Activated CD4-positive, alpha-beta T cell treated with anti-CD3 and anti-CD28 coated beads for 4 hours (primary cell): Measurements from ENCODE around the gene PTPN18.
A peak's percentile ranks its signal among the peaks of the same experiment; 100 is the strongest.
"Not testable (repeated sequence)": the region's sequence is repeated elsewhere in the genome, so short reads cannot be mapped to it uniquely, and the experiment has no call there.

Source experiments
- DNase-seq, 2 donors: peaks; one replicate each; pipeline ENCODE4 v3.0.0-alpha.2; 2020

The PTPN18 gene, protein sequence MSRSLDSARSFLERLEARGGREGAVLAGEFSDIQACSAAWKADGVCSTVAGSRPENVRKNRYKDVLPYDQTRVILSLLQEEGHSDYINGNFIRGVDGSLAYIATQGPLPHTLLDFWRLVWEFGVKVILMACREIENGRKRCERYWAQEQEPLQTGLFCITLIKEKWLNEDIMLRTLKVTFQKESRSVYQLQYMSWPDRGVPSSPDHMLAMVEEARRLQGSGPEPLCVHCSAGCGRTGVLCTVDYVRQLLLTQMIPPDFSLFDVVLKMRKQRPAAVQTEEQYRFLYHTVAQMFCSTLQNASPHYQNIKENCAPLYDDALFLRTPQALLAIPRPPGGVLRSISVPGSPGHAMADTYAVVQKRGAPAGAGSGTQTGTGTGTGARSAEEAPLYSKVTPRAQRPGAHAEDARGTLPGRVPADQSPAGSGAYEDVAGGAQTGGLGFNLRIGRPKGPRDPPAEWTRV

DNA sequence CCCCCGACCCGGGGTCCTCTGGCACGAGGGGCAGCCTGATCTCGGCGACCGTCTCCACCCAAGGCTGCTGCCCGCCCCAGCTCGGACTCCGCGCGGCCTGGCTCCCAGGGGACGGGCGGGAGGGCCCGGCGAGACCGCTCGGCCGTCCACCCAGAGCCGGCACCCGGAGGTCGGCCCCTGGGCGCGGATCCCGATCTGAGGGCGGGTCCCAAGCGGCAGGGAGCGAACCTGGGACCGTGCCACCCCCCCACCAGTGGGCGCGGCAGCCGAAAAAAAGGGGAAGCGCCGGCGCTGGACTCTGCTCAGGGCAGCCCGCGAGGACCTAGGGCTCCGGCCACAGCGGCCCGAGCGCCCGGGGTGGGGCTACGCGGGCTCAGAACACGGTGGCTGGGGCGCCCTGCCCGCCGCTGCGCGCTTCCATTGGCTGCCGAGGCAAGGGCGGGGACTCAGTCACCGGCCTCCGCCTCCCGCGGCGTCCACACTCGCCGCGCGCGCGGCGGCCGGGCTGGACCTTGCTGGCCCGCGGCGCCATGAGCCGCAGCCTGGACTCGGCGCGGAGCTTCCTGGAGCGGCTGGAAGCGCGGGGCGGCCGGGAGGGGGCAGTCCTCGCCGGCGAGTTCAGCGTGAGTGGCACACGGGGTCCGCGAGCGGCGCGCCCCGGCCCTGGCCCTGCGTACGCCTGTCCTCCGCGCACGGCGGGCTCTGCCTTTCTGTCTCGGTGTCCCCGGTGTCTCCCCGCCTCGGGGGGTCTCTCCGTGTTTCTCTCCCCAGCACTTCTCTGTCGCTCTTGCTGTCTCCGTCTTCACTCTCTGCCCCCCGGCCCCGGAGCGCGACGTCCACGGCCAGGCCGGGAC lies at the start of gene PTPN18:
Gene PTPN18, plus strand, starts transcription at position 479 of the 854 bp plus-strand sequence. Its CDS starts 52 bp downstream, at position 531.
- peak; percentile 52 to 55 for DNase-seq

DNA sequence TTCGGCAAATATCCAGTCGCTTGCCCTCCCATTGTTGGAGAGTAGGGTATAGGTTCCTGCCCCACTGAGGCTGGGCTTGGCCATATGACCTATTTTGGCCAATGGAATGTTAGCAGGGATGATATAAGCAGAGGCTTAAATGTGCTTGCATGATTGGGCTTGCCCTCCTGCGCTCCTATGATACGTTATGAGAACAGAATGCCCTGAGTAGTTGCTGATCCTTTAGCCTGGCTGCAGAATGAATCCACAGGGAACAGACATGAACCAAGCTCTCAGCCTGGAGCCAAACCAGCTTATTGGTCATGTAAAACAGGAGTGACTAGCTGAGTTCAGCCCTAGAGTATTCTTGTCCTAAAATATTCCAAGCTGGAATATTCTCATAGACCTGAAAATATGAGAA lies 48.0 kb upstream of the PTPN18 start:
- DNase-seq = no peak

DNA sequence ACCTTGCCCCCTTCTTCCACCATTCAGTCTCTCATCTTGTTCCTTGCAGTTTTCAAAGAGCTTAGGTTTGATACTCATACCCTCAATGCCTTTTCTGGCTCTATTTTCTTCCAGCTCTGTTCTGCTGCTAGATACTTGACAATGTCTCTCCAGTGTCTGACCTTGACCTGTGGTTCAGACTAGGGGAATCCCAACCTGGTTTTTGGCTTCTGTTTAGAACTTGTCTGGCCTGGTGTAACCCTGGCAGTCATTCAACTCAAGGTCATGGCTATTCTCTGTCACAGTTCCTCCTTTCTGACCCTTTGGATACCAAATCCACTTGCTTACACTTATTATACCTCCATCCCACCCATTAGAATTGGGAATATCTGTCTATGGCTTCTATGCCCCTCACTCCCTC lies 45.0 kb upstream of the PTPN18 start:
- no peak for DNase-seq

DNA sequence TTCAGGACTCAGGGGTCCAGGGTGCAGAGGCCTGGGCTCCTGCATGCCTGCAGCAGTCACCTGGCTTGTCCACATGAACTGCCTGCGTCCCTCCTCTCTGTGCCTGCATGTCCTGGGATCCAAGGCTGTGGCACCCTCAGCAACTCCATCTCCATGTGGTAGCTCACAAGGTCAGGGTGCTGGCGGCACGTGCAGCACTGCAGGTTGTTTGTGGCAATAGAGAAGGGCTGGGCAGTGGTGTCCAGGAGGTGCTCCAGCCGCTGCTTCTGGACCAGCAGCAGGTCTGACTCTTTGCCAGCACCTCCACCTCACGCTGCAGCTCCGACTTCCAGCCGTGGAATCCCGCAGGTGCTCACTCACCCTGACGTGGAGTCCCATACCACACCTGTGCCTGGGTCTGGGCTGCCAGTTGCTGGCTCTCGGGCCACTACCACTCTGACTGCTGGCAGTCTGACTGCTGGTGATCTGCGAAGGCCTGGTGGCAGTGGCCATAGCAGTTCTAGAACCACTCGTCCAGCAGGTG lies 42.0 kb upstream of the PTPN18 start:
- DNase-seq = no peak

DNA sequence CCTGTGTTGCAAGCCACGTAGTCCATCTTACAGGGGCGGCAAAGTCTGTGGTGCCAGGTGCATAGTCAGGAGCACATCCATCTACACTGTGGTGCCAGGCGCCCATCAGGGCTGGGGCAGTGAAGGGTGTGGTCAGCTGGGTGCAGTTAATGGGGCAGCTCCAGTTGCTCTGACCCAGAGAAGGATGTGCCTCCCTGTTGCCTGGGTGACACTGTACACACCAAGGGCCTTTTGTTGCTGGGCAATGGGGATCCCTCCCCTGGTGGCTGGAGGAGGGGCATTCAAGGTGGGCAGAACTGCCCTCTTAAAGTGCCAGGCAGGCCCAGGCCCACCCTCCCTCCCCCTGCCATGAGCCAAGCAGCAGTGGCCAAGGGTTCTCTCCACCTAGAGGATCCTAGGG lies 41.5 kb upstream of the PTPN18 start:
- no peak for DNase-seq

DNA sequence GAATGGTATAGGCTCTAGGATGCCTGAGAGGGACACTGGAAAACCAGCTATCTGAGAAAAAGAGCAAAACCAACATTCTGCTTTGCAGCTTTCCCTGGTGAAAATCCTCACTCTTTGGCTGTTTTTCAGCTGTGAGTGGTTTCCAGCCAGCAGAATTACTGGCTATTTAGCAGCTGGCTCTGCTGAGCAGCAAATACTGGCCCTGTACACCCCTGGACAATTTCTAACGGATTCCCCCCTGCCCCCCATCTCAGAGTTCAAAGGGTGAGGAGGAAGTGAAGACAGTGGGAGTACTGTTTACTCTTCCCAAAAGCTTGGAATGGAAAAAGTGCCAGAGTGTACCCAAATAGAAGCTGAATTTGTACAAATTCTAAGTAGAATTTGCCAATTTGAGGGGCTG lies 39.3 kb upstream of the PTPN18 start:
- DNase-seq = no peak

DNA sequence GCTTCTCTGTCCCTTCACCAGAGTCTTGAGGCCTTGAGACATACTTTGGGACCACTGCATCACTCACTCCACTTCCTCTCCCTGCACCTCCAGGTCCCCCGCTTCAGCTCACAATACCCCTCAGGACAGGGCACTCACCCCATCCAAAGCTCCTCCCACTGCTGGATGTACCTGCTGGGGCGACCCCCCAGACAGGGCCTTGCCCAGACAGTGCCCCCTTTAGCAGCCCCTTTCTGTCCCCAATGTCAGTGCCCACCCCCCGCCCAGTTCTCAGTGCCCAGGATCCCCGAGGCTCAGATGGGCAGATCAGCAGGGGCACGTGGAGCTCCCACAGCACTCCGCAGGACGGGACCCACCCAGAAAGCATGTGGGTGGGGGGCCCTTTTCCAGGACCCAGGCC lies 37.0 kb upstream of the PTPN18 start:
- DNase-seq = no peak

DNA sequence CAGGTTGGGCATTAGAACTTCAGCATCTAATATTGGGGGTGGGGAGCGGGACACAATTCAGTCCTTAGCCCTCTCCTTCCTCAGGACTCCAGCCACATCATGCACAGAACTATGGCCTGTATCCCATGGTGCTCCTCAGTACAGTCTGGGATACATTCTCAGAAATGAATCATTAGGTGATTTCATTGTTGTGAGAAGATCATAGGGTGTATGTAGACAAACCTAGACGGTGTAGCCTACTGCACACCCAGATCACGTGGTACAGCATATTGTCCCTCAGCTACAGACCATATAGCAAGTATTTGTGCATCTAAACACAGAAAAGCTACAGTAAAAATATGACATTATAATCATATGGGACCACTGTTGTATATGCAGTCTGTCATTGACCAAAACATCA lies 36.3 kb upstream of the PTPN18 start:
- no peak for DNase-seq

DNA sequence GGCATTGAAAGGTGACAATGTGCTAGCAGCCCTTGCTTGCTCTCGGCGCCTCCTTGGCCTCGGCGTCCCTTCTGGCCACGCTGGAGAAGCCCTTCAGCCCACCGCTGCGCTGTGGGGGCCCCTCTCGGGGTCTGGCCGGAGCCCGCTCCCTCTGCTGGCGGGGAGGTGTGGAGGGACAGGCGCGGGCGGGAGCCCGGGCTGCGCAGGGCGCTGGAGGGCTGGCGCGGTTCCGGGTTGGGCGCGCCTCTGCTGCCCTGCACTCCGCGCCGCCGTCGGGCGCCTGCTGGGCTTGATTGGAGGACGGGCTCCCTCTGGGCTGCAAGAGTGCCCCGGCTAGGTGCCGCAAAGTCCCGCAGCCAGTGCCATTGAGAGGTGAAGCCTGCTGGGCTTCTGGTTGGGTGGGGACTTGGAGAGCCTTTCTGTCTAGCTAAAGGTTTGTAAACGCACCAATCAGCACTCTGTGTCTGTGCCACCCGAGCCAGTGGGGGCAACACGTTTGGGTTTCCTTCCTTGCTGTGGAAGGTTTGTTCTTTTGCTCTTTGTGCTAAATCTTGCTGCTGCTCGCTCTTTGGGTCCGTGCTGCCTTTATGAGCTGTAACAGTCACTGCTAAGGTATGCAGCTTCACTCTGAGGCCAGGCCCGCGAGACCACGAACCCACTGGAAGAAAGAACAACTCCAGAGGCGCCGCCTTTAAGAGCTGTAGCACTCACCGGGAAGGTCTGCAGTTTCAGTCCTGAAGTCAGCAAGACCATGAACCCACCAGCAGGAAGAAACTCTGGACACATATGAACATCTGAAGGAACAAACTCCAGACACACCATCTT lies 27.9 kb upstream of the PTPN18 start:
- no peak for DNase-seq

DNA sequence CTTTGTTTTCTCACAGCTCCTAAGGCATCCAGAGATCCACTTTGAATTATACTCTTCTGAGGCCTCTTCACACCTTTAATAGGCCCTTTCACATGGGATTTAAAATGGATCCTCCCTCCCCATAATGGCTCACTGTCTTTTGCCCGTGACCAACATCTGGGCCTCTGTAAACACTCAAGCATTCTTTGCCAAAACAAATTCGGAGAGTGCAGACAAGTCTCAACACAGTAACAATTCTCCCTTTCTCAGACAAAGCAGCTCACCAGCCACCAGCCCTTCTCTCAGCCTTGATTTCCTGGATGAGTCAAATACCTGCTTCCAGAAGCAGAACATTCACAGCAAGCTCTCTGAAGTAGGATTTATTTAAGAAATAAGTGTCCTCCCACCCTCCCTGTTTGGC lies 27.1 kb upstream of the PTPN18 start:
- DNase-seq = no peak

DNA sequence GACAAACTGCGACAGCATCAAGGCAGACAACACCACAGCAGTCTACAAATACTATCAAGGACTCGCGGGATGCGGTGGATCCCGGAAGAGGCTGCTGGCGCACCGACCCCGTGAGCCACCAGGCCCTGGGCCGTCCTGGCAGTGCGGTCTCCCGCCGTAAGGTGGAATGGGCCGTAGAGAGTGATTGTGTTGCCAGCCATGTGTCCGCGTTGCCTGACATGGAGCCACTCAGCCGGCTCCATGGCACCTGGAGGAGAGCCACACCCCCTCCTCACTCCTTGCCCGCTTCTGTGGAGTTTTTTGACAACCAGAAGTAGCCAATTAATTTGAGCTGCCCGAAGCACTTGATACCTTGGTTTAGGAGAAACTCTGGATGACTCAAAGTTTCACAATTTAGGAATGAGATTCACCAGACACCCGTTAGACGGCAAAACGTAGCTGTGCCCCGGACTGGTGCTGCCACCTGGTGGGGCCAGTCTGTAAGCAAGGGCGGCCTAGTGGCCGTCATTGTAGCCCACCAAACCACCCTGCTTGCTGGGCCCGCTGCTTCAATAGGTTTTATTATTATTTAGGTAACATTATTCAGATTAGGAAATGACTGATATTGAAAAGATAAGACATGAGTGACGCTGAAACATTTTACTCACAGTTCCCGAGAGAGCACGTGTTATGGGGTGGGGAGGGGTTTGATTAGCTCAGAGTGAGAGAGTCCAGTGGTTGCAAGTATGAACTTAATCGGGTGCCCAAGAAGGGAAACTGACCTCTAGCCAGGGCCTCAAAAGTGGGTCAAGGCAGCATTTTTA lies 23.4 kb upstream of the PTPN18 start:
- peak; percentile 60 to 61 for DNase-seq

DNA sequence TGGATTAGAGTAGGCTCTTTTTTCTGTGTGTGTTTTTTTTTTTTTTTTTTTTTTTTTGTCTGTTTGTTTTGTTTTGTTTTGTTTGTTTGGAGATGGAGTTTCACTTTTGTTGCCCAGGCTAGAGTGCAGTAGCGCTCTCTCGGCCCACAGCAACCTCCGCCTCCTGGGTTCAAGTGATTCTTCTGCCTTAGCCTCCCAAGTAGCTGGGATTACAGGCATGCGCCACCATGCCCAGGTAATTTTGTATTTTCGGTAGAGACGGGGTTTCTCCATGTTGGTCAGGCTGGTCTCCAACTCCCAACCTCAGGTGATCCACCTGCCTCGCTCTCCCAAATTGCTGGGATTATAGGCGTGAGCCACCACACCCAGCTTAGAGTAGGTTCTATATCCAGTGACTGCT lies 22.6 kb upstream of the PTPN18 start:
- DNase-seq = not testable (repeated sequence)

DNA sequence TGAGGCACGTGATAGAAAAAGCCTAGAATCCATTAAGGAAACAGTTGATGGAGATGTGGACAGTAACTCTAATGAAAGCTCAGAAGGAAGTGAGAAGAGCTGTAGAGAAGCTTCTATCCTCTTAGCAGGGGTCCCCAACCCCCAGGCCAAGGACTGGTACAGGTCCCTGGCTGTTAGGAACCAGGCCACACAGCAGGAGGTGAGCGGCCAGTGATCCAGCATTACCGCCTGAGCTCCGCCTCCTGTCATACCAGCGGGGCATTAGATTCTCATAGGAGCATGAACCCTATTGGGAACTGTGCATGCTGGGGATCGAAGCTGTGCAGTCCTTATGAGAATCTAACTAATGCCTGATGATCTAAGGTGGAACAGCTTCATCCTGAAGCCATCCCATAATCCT lies 21.8 kb upstream of the PTPN18 start:
- no peak for DNase-seq

DNA sequence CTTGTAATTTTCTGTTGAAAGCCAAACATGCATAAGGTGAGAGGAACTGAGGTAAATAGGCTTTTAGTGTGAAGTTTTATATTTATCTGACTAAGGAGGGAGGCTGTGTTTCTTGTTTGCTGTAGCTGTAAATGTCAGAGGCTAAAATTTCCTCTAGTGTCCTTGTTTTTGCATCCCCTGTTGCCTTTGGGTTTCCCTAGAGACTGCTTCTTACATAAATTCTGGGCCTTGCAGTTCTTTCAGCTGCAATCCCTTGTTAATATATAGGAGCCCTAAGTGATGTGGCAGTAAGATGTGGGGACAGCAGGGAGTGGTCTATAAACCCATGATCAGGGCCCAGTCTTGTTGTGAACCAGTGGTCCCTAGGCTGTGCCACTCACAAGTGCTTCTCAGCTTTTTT lies 20.6 kb upstream of the PTPN18 start:
- no peak for DNase-seq

DNA sequence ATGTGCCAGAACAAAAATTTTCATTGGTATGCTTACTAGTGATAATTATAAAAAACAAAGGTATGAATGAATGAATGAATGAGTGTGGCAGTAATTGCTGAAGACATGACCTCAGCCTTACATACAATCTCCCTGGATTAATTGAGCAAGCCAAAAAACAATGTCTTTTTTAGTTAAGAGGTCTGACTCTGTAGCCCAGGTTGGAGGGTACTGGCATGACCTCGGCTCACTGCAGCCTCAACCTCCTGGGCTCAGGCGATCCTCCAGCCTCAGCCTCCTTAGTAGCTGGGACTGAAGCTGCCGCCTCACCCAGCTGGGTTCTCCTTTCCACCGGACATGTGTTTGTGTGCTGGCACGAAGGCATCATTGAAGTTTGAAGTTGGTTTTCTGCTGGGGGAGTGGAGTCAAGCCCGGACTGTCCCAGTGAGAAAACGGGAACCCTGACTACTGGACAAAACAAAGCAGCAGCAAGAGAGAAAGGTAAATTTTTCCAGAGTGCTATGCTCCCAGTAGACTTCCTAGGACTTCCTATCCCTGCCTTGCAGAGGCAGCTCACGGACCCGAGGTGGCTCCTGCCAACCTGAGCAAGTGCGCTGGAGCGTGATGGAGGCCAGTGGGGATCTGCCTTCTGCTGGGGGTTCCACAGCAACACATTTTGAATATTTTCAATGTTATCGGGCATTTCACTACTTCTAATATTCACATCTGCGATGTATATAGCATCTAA lies 19.5 kb upstream of the PTPN18 start:
- no peak for DNase-seq

DNA sequence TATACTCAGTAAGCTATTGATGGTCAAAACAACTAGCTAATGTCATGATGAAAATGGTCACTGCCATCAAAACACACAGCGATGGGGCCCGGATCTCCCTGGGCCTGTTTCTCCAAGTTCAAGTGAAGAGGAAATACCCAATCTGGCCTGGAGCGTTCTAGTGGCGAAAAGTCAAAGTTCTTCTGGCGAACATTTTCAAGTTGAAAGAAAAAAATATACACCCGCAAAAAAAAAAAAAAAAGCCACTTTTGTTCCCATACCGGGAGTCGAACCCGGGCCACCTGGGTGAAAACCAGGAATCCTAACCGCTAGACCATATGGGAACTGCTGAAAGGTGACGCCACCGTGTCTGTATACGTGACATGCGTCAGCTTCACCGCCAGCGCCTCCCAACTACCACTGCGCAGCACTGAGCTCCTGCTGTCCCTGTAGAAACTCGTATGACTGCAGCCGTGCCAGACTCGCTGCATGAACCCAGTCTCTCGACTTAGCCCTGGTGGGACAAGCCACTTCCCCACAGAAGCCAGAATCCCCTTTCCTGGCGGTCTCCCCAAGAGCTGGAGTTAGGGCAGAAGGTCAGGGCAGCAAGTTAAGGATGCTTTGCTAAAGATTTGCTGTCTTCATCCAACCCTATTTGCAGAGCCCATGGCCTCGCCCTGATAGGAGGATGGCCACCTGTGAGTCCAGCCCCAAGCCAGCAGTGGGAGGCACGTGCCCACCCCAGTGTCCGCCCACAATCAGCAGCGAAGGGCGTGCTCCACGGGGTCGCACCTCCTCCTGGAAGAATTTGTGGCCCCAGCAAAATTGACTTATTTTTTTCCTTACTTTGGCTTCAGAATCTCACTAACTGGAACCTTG lies 18.8 kb upstream of the PTPN18 start:
- DNase-seq = peak; percentile 29 to 35

DNA sequence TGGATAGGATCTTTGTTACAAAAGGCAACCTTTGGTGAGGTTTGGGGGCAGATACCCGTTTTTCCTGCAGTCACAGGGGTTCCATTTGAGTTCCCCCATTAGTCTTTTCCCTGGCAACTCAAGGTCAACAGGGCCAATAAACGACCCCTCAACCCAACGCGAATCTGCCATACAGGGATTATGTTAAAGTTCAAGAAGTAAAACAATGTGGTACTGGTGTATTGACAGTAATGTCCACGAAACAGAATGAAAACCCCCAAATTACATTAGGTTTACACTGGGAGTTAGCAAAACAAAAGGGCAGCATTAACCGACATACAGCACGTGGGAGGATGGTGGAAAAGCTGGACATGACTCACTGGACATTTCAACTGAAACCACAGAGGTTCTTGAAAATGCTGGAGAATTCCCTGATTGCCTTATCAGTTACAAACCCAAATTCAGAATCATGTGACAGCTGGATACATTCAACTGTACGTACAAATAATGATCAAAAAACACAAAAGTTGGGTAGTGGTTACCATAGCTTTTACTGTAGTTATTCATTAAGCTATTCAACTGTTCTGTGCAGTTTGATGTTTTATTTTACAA lies 18.0 kb upstream of the PTPN18 start:
- DNase-seq = no peak

DNA sequence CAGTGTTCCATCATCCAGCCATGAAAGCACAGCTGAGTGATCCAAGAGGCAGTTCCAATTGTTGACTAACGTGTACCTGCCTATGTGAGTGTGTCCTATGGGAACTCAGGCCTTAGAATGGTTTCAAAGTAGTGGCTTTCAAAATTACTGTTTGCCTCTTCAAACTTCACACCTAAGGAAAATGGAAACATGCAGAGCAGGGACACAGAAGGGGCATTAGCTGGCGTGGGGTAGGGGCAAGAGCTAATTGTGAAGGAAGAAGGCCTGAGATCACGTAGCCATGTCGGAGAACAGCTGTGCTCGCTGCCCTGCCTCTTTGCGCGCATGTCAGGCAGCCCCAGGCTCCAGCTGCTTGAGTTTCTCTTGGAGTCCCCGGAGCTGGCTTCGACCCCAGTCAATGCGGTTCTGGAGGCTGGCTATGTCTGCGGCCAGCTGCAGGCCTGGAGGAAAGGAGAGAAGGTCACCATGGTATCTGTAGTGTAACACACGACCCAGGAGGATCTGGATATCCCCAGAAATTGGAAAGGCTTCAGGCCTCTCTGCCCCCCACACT lies 17.0 kb upstream of the PTPN18 start:
- no peak for DNase-seq
